Neural progenitor cell (in vitro differentiated cells): Measurements from ENCODE around the gene RHBDL1. TPM values are rescaled to one million over a fixed set of nuclear protein-coding genes. Genes with fewer than 3 reads are reported as not detected.
"Not testable (repeated sequence)": the region's sequence is repeated elsewhere in the genome, so short reads cannot be mapped to it uniquely, and the experiment has no call there.

ENCODE experiments used
- DNase-seq: peaks from one replicate; pipeline ENCODE4 v3.0.0-alpha.2; 2016; ENCODE audit warnings: low spot score
- H2AFZ ChIP-seq: fragments of 200-600 bp; sonication (generic); replicated peaks from 2 replicates; pipeline ENCODE4 v1.6.1; 2016; ENCODE audit warnings: antibody characterized with exemption
- H3F3A ChIP-seq: fragments of 200-600 bp; sonication (generic); 2 replicates; pipeline ENCODE4 v1.6.1; 2016; ENCODE audit warnings: antibody characterized with exemption, low read depth
- H3K27ac ChIP-seq: fragments of 200-600 bp; sonication (generic); 2 replicates; pipeline ENCODE4 v1.5.1; 2016; ENCODE audit warnings: mild to moderate bottlenecking
- H3K27me3 ChIP-seq: fragments of 200-600 bp; sonication (generic); 2 replicates; pipeline ENCODE4 v1.6.1; 2016; ENCODE audit warnings: mild to moderate bottlenecking, moderate library complexity
- H3K36me3 ChIP-seq: fragments of 200-600 bp; sonication (generic); 2 replicates; pipeline ENCODE4 v1.5.1; 2016
- H3K4me1 ChIP-seq: fragments of 200-600 bp; sonication (generic); 2 replicates; pipeline ENCODE4 v1.6.1; 2016; ENCODE audit warnings: mixed run types
- H3K4me2 ChIP-seq: fragments of 200-600 bp; sonication (generic); 2 replicates; pipeline ENCODE4 v1.6.1; 2016
- H3K4me3 ChIP-seq: fragments of 200-600 bp; sonication (generic); 2 replicates; pipeline ENCODE4 v1.5.1; 2016
- H3K79me2 ChIP-seq: fragments of 200-600 bp; sonication (generic); 2 replicates; pipeline ENCODE4 v1.6.1; 2016; ENCODE audit warnings: low read depth
- H3K9ac ChIP-seq: fragments of 200-600 bp; sonication (generic); 2 replicates; pipeline ENCODE4 v1.6.1; 2016
- H3K9me3 ChIP-seq: fragments of 200-600 bp; sonication (generic); 2 replicates; pipeline ENCODE4 v1.5.1; 2016; ENCODE audit warnings: low read depth
- H4K20me1 ChIP-seq: fragments of 200-600 bp; sonication (generic); 2 replicates; pipeline ENCODE4 v1.6.1; 2016; ENCODE audit warnings: low read depth
- H3K27ac Mint-ChIP-seq: 3 replicates; pipeline ENCODE4 v1.8.0; 2021; ENCODE audit warnings: mixed read lengths
- H3K27me3 Mint-ChIP-seq: 2 replicates; pipeline ENCODE4 v1.8.0; 2022; ENCODE audit warnings: low read depth, mild to moderate bottlenecking, inconsistent platforms, moderate library complexity, mixed read lengths; ENCODE audit not compliant: insufficient read depth
- H3K36me3 Mint-ChIP-seq: 3 replicates; pipeline ENCODE4 v1.8.0; 2021; ENCODE audit warnings: mixed read lengths
- H3K4me1 Mint-ChIP-seq: 3 replicates; pipeline ENCODE4 v1.8.0; 2021; ENCODE audit warnings: mixed read lengths
- H3K4me3 Mint-ChIP-seq: 3 replicates; pipeline ENCODE4 v1.8.0; 2021; ENCODE audit warnings: mild to moderate bottlenecking, moderate library complexity, mixed read lengths
- H3K9me3 Mint-ChIP-seq: 3 replicates; pipeline ENCODE4 v1.8.0; 2020; ENCODE audit warnings: mixed read lengths
- EZH2 ChIP-seq: fragments of 200-600 bp; sonication (generic); IDR thresholded peaks from 2 replicates; pipeline ENCODE4 v1.6.1; 2017; ENCODE audit warnings: antibody characterized with exemption, mild to moderate bottlenecking, moderate library complexity
- EZH2phosphoT487 ChIP-seq: fragments of 200-600 bp; sonication (generic); IDR thresholded peaks from 2 replicates; pipeline ENCODE4 v1.6.1; 2017; ENCODE audit warnings: antibody characterized with exemption
- total RNA-seq: library from RNA; depleted of rRNA; stranded (reverse); fragments of >200 nt; gene quantifications from 2 replicates; pipeline ENCODE4 v1.2.3, GENCODE V29; 2015; ENCODE audit warnings: low replicate concordance
- TF ChIP-seq, protein P1 (sequence below): fragments of 200-600 bp; sonication (generic); IDR thresholded peaks from 2 replicates; pipeline ENCODE4 v1.5.1; 2017; ENCODE audit warnings: antibody characterized with exemption, mild to moderate bottlenecking

The RHBDL1 gene
- total RNA-seq, 1 donor from 2014 or later: 0.28 TPM

DNA sequence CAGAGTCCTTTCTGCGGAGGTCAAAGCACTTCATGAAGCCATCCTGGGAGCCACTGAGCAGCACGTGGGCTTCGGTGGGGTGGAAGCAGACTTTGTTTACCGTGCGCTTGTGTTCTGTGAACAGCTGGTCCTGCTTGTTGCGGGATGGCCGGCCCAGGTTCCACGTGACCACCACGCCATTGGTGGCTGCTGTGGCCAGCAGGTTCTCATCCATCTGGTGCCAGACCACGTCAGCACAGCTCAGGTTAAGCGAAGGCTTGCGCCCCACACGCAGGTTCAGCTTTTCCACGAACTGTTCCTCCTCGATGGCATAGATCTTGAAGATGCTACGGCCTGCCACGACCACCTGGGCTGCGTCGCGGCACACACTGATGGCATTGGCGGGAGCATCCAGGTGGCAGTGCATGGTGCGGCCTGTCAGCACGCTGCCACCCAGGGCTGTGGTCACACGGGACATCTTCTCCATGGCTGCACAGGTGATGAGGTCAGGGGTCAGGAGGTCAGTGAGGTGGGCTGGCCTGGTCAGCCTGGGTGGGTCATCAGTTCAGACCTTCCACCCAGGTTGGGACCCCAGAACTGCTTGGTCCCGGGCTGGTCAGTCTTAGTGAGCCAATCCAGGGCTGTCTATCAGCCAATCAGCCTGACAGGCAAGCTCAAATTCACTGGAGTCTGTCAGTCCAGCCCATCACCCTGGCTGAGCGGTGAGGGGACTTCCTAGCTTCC, 13.9 kb downstream of the RHBDL1 start:
- Histone ChIP-seq H3K27me3 (peaks cover 39% of the 10 kb centered on the region), H3K36me3 (no peaks in the 10 kb centered on the region)
- no peak for DNase-seq

GRCh38 chr16:691242-691641, 15.8 kb downstream of the RHBDL1 start:
- Histone ChIP-seq H3F3A (peaks cover 32% of the 10 kb centered on the region), H4K20me1 (peaks cover 13% of the 10 kb centered on the region), H3K27me3 (peaks cover 58% of the 10 kb centered on the region), H3K79me2 (peaks cover 10% of the 10 kb centered on the region)
- not testable (repeated sequence) for H3K4me3 ChIP-seq, H3K36me3 ChIP-seq, H3K27ac ChIP-seq, H2AFZ ChIP-seq, H3K9me3 Mint-ChIP-seq, H3K36me3 Mint-ChIP-seq, H3K4me2 ChIP-seq, H3K27ac Mint-ChIP-seq, DNase-seq, H3K4me1 ChIP-seq, H3K9ac ChIP-seq, H3K9me3 ChIP-seq
- H3K4me3 Mint-ChIP-seq: peak overlapping the region; percentile 94
- peaks cover 32% of the 10 kb centered on the region for H3K27me3 Mint-ChIP-seq
- peaks cover 16% of the 10 kb centered on the region for H3K4me1 Mint-ChIP-seq

More for the DNA sequence above, 13.9 kb downstream of the RHBDL1 start:
- Histone ChIP-seq H3K79me2 (peaks cover 10% of the 10 kb centered on the region), H3K27ac (no peak overlapping the region), H3K4me2 (peak overlapping the region; percentile 96), H3F3A (peaks cover 41% of the 10 kb centered on the region), H3K9me3 (no peaks in the 10 kb centered on the region), H2AFZ (no peak overlapping the region), H4K20me1 (no peaks in the 10 kb centered on the region), H3K4me3 (peak overlapping the region; percentile 79), H3K9ac (peak overlapping the region; percentile 64), H3K4me1 (peaks cover 1% of the 10 kb centered on the region)
- H3K27ac Mint-ChIP-seq: no peak overlapping the region
- TF ChIP-seq EZH2phosphoT487 (no peak), EZH2 (no peak)
- TF ChIP-seq, protein P1, sequence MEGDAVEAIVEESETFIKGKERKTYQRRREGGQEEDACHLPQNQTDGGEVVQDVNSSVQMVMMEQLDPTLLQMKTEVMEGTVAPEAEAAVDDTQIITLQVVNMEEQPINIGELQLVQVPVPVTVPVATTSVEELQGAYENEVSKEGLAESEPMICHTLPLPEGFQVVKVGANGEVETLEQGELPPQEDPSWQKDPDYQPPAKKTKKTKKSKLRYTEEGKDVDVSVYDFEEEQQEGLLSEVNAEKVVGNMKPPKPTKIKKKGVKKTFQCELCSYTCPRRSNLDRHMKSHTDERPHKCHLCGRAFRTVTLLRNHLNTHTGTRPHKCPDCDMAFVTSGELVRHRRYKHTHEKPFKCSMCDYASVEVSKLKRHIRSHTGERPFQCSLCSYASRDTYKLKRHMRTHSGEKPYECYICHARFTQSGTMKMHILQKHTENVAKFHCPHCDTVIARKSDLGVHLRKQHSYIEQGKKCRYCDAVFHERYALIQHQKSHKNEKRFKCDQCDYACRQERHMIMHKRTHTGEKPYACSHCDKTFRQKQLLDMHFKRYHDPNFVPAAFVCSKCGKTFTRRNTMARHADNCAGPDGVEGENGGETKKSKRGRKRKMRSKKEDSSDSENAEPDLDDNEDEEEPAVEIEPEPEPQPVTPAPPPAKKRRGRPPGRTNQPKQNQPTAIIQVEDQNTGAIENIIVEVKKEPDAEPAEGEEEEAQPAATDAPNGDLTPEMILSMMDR: no peak
- no peaks in the 10 kb centered on the region for H3K36me3 Mint-ChIP-seq
- H3K4me1 Mint-ChIP-seq: peaks cover 12% of the 10 kb centered on the region
- no peaks in the 10 kb centered on the region for H3K9me3 Mint-ChIP-seq
- H3K4me3 Mint-ChIP-seq: peak overlapping the region; percentile 94
- peaks cover 21% of the 10 kb centered on the region for H3K27me3 Mint-ChIP-seq

DNA sequence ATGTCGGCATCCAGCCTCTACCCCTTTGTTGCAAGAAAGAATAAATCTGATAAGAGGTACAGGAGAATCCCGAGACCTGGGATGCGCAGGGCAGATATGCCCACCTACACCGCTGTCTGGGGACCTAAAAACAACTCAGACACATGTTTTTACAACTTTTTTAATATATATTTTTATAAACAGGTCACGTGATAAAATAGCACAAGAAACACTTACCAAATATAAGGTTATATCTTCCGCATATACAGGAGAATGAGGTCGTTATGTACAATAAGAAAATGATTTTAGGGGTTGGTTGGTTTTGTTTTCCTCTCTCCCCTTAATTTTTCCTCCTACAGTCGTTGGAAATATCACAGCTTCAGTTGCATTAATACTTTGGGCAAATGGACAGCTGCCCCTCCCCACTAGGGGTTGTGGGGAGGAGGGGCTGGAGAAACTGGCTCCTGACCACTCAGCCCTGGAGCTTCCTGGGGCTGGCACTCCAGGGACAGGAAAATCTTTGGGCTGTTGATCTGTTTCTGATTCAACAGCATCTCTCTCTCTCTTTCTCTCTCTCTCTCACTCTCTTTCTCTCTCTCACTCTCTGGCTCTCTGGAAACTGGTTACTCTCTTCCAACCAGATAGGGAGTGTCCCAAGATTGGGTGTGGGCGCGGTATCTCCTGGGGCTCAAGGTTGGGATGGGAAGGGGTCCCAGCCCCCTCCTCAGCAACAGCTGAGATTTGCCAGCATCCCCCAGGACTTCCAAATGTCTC, 17.1 kb downstream of the RHBDL1 start:
- no peak overlapping the region for H3K27ac Mint-ChIP-seq
- H3K9me3 Mint-ChIP-seq: no peaks in the 10 kb centered on the region
- TF ChIP-seq EZH2 (no peak), EZH2phosphoT487 (no peak)
- TF ChIP-seq, protein P1: no peak

More for the DNA sequence above, 17.1 kb downstream of the RHBDL1 start:
- Histone ChIP-seq H3K9me3 (no peaks in the 10 kb centered on the region), H3K4me3 (no peak overlapping the region), H3K4me1 (peaks cover 8% of the 10 kb centered on the region), H3K4me2 (no peak overlapping the region), H4K20me1 (peaks cover 13% of the 10 kb centered on the region), H3K27me3 (peaks cover 71% of the 10 kb centered on the region), H2AFZ (no peak overlapping the region), H3K9ac (no peak overlapping the region), H3F3A (peaks cover 32% of the 10 kb centered on the region), H3K79me2 (peaks cover 10% of the 10 kb centered on the region), H3K36me3 (no peaks in the 10 kb centered on the region), H3K27ac (no peak overlapping the region)
- H3K27me3 Mint-ChIP-seq: peaks cover 38% of the 10 kb centered on the region
- H3K4me3 Mint-ChIP-seq: peak overlapping the region; percentile 81
- H3K4me1 Mint-ChIP-seq: peaks cover 16% of the 10 kb centered on the region
- DNase-seq: no peak
- H3K36me3 Mint-ChIP-seq: no peaks in the 10 kb centered on the region
